Endothelial cell of umbilical vein (primary cell): Measurements from ENCODE around the gene PARK7. TPM values are rescaled to one million over a fixed set of nuclear protein-coding genes. Genes with fewer than 3 reads are reported as not detected.

Experiments used
- BruUV-seq: library from RNA; stranded (reverse); fragments of 400-500 nt; replicated peaks from 2 replicates; lab custom pipeline; 2021; lab: Mats Ljungman, UMichigan
- CTCF ChIA-PET: fragments of 300-600, 350-600 bp; sonication (Branson Sonifier 250); formaldehyde crosslinking; loops from one replicate; lab custom pipeline; 2021; ENCODE audit warnings: antibody characterized with exemption, inconsistent platforms; lab: Charles Lee
- POLR2A ChIA-PET: fragments of 300-600, 350-600 bp; sonication (Branson Sonifier 250); formaldehyde crosslinking; loops from one replicate; lab custom pipeline; 2021; ENCODE audit warnings: antibody characterized with exemption, inconsistent platforms; lab: Charles Lee
- DNase-seq: peaks from one replicate; pipeline ENCODE4 v3.0.0-alpha.2; 2011; ENCODE audit warnings: low read depth, low spot score
- FAIRE-seq: peaks from 2 replicates; lab custom pipeline; 2011; peaks lifted over from hg19 to GRCh38; lab: Jason Lieb, UNC
- H2AFZ ChIP-seq: 2 replicates; pipeline ENCODE4 v1.6.0; 2012; ENCODE audit warnings: low read depth, low read length, control low read depth, inconsistent platforms
- H3K27ac ChIP-seq: 2 replicates; pipeline ENCODE4 v1.5.1; 2011; ENCODE audit warnings: low read depth, mild to moderate bottlenecking, control low read depth, low read length, moderate library complexity; ENCODE audit not compliant: insufficient read depth
- H3K27me3 ChIP-seq, 2 experiments: 2 replicates each; pipeline versions ENCODE4 v1.6.0 to v1.6.1; 2011; ENCODE audit warnings: low read length in 2 of 2, mixed read lengths in 1 of 2; ENCODE audit not compliant: control insufficient read depth in 2 of 2, insufficient read depth in 2 of 2
- H3K36me3 ChIP-seq, 2 experiments: 2 replicates in 1 of 2; 3 replicates in 1 of 2; pipeline ENCODE4 v1.5.1; 2011; ENCODE audit warnings: low read length in 2 of 2, mild to moderate bottlenecking in 1 of 2, moderate library complexity in 1 of 2; ENCODE audit not compliant: control insufficient read depth in 2 of 2, insufficient read depth in 2 of 2; ENCODE audit errors: extremely low read depth in 1 of 2
- H3K4me1 ChIP-seq: 3 replicates; pipeline ENCODE4 v1.5.1; 2011; ENCODE audit warnings: mild to moderate bottlenecking, low read length; ENCODE audit not compliant: control insufficient read depth, insufficient read depth; ENCODE audit errors: extremely low read depth
- H3K4me2 ChIP-seq: 2 replicates; pipeline ENCODE4 v1.6.1; 2011; ENCODE audit warnings: low read length, control low read depth, mixed read lengths; ENCODE audit not compliant: insufficient read depth
- H3K4me3 ChIP-seq, 3 experiments: fragments of 200-600 bp in 1 of 3; sonication (generic), shearing (Covaris generic) in 1 of 3; replicated peaks in 1 of 3; 2 replicates each; pipeline ENCODE4 v1.5.1; 2011 to 2016; ENCODE audit warnings: control low read depth in 3 of 3, low read length in 3 of 3, mild to moderate bottlenecking in 2 of 3, inconsistent platforms in 1 of 3, low read depth in 1 of 3, moderate library complexity in 1 of 3; ENCODE audit not compliant: insufficient read depth in 1 of 3
- H3K79me2 ChIP-seq: 2 replicates; pipeline ENCODE4 v1.6.0; 2012; ENCODE audit warnings: low read length, inconsistent platforms; ENCODE audit not compliant: control insufficient read depth, insufficient read depth
- H3K9ac ChIP-seq: replicated peaks from 2 replicates; pipeline ENCODE3; 2011; ENCODE audit warnings: low read length, control low read depth; ENCODE audit not compliant: insufficient read depth; ENCODE audit errors: extremely low read depth
- H3K9me1 ChIP-seq: replicated peaks from 3 replicates; pipeline ENCODE4 v1.6.0; 2011; ENCODE audit warnings: mild to moderate bottlenecking, low read length; ENCODE audit not compliant: control insufficient read depth, insufficient read depth; ENCODE audit errors: extremely low read depth
- H3K9me3 ChIP-seq: replicated peaks from 2 replicates; pipeline ENCODE4 v1.5.1; 2012; ENCODE audit warnings: low read length, inconsistent platforms; ENCODE audit not compliant: control insufficient read depth, insufficient read depth
- H4K20me1 ChIP-seq: replicated peaks from 2 replicates; pipeline ENCODE3; 2011; ENCODE audit warnings: mild to moderate bottlenecking, low read length; ENCODE audit not compliant: control insufficient read depth, insufficient read depth; ENCODE audit errors: extremely low read depth
- EZH2 ChIP-seq: IDR thresholded peaks from 2 replicates; pipeline ENCODE4 v1.6.1; 2012; ENCODE audit warnings: borderline replicate concordance, low read depth, mild to moderate bottlenecking, moderate library complexity, low read length, inconsistent platforms; ENCODE audit not compliant: severe bottlenecking
- FOS ChIP-seq: IDR thresholded peaks from 2 replicates; pipeline ENCODE4 v1.6.1; 2011; ENCODE audit warnings: mild to moderate bottlenecking, low read length, moderate library complexity, borderline replicate concordance; ENCODE audit not compliant: insufficient read depth
- GATA2 ChIP-seq: IDR thresholded peaks from 2 replicates; pipeline ENCODE4 v1.7.0; 2011; ENCODE audit warnings: low read depth, mild to moderate bottlenecking, moderate library complexity, mixed read lengths, low read length; ENCODE audit not compliant: insufficient read length, insufficient read depth
- JUN ChIP-seq: IDR thresholded peaks from 2 replicates; pipeline ENCODE4 v1.6.1; 2011; ENCODE audit warnings: borderline replicate concordance, low read depth; ENCODE audit not compliant: insufficient read length, insufficient read depth
- MYC ChIP-seq: IDR thresholded peaks from one replicate; pipeline ENCODE4 v1.6.1; 2011; ENCODE audit warnings: mild to moderate bottlenecking, low read depth, low read length
- POLR2A ChIP-seq: IDR thresholded peaks from 2 replicates; pipeline ENCODE4 v1.6.1; 2012; ENCODE audit warnings: low read depth, mild to moderate bottlenecking, control low read depth, low read length
- POLR2AphosphoS5 ChIP-seq: IDR thresholded peaks from 2 replicates; pipeline ENCODE4 v1.6.1; 2012; ENCODE audit warnings: low read depth, mild to moderate bottlenecking, control low read depth, low read length, moderate library complexity; ENCODE audit not compliant: insufficient read depth
- dilution Hi-C: fragments of 300-500 bp; cut with MboI; formaldehyde crosslinking; loops from one replicate; pipeline ENCODE4 v1.15.0; 2019; ENCODE audit warnings: low sequenced_read_pairs; ENCODE audit not compliant: extremely low pct_ligation_motif_present
- intact Hi-C: fragments of 100-400 bp; cut with micrococcal nuclease; formaldehyde crosslinking; loops from one replicate; pipeline ENCODE4 v1.10.0; 2022
- polyA plus RNA-seq, 4 experiments: library from polyadenylated mRNA; depleted of rRNA in 3 of 4; stranded (reverse) in 3 of 4; unstranded in 1 of 4; fragments of >200 nt; gene quantifications; 2 replicates each; pipeline versions ENCODE4 v1.2.1 to v1.2.3, GENCODE V29; 2011 to 2012; ENCODE audit warnings: missing spikeins in 1 of 4
- total RNA-seq: library from RNA; stranded (reverse); gene quantifications from 2 replicates; pipeline ENCODE4 v1.2.3, GENCODE V29; 2021
- TF ChIP-seq, protein P1 (sequence below), 2 donors: IDR thresholded peaks; 1 replicate in 1 of 2; 2 replicates in 1 of 2; pipeline ENCODE4 v1.5.1; 2011; ENCODE audit warnings: low read length in 2 of 2, mild to moderate bottlenecking in 2 of 2, moderate library complexity in 2 of 2, control low read depth in 1 of 2, inconsistent platforms in 1 of 2, low read depth in 1 of 2; ENCODE audit not compliant: insufficient read depth in 1 of 2; ENCODE audit errors: extremely low read depth in 1 of 2
- TF ChIP-seq, protein P2 (sequence below): IDR thresholded peaks from 2 replicates; pipeline ENCODE4 v1.6.1; 2011; ENCODE audit not compliant: insufficient read depth, insufficient read length

Gene PARK7
- total and polyA plus RNA-seq, 2 donors (not counting 3 experiments of a cell fraction or from before 2014, with no cell fraction given) = 203 to 294 TPM

DNA sequence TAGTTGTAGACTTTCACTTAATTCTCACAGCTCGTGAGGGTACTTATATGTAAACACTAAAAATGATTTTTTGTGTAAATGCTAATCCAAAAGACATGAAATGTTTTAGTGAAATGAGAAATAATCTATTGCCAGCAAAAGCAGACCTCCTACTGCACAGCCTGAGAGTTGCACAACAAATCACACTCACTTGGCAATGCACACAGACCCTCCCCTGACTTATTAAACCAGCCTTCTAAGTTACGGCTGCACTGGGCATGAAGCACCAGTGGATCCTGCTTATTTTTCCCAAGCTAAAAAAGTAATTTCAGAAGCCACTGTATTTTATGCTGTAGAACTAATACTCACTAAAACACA lies 54.3 kb downstream of the PARK7 start:
- H3K9ac ChIP-seq = no peak overlapping the region
- ChIA-PET POLR2A (interaction anchor here (0.7 to 1.4 kb wide), 3 partner anchors 9 to 105 kb away, joined by 4 to 6 read pairs (median 5); no protein-coding TSS in a partner anchor), CTCF (interaction anchor here (1.0 to 10.4 kb wide), 36 partner anchors 9 to 510 kb away, joined by 3 to 396 read pairs (median 6); no protein-coding TSS in a partner anchor)
- no peak for FAIRE-seq
- H3K9me1 ChIP-seq = no peaks in the 10 kb centered on the region
- no peaks in the 10 kb centered on the region for H3K9me3 ChIP-seq
- H3K27ac ChIP-seq = no peak overlapping the region
- H3K36me3 ChIP-seq = peaks cover 19 to 21% of the 10 kb centered on the region in 2 experiments
- dilution Hi-C loops = loop anchor here (10.0 kb wide), 1 partner anchor 299 kb away; the partner anchor contains the start of gene SLC45A1
- intact Hi-C loops = loop anchor here (1.0 to 5.0 kb wide), 7 partner anchors 11 to 334 kb away; partner anchors contain the start of genes ERRFI1 and SLC45A1
- peaks cover 58% of the 10 kb centered on the region for H3K4me1 ChIP-seq
- H3K4me3 ChIP-seq = no peak overlapping the region
- no TSS peak for BruUV-seq
- H3K4me2 ChIP-seq = no peak overlapping the region
- H2AFZ ChIP-seq = no peak overlapping the region
- H4K20me1 ChIP-seq = peaks cover 2% of the 10 kb centered on the region
- H3K27me3 ChIP-seq = no peaks in the 10 kb centered on the region
- DNase-seq = no peak
- TF ChIP-seq POLR2AphosphoS5 = no peak
- TF ChIP-seq, protein P1, sequence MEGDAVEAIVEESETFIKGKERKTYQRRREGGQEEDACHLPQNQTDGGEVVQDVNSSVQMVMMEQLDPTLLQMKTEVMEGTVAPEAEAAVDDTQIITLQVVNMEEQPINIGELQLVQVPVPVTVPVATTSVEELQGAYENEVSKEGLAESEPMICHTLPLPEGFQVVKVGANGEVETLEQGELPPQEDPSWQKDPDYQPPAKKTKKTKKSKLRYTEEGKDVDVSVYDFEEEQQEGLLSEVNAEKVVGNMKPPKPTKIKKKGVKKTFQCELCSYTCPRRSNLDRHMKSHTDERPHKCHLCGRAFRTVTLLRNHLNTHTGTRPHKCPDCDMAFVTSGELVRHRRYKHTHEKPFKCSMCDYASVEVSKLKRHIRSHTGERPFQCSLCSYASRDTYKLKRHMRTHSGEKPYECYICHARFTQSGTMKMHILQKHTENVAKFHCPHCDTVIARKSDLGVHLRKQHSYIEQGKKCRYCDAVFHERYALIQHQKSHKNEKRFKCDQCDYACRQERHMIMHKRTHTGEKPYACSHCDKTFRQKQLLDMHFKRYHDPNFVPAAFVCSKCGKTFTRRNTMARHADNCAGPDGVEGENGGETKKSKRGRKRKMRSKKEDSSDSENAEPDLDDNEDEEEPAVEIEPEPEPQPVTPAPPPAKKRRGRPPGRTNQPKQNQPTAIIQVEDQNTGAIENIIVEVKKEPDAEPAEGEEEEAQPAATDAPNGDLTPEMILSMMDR (IDR thresholded peaks at IDR 0.05; ENCODE audit: extremely low read depth in 1 of 2, insufficient read depth in 1 of 2, low read depth in 1 of 2, low read length in 2 of 2) = no peak
- no peak for TF ChIP-seq FOS
- no peak for TF ChIP-seq MYC
- no peak for TF ChIP-seq JUN
- TF ChIP-seq POLR2A = no peak
- TF ChIP-seq GATA2 = no peak
- TF ChIP-seq, protein P2, sequence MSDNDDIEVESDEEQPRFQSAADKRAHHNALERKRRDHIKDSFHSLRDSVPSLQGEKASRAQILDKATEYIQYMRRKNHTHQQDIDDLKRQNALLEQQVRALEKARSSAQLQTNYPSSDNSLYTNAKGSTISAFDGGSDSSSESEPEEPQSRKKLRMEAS = no peak
- no peak for TF ChIP-seq EZH2
- peaks cover 80% of the 10 kb centered on the region for H3K79me2 ChIP-seq
